ENCODE data around the gene MYOM1.
"Not testable (repeated sequence)": the region's sequence is repeated elsewhere in the genome, so short reads cannot be mapped to it uniquely, and the experiment has no call there.

MYOM1 gene

DNA sequence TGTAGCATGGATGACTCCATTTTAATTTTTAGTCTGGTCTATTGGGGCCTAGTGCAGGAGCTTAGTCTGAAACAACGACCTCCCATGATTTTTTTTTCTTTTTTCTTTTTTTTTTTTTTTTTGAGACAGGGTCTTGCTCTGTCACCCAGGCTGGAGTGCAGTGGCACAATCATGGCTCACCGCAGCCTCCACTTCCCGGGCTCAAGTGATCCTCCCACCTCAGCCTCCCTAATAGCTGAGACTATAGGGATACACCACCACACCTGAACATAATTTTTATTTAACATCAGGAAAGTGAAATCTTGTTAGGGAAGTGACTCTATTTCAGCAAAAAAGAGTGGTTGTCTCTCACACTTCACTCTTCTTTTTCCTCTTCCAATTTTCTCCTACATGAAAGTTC lies 191.7 kb downstream of the MYOM1 start:
- DNase-seq (ENCODE audit: low read depth), result not testable (repeated sequence)

GRCh38 chr18:3027370-3027891 lies 192.3 kb downstream of the MYOM1 start:
- DNase-seq (ENCODE audit: low read depth), result no peak

DNA sequence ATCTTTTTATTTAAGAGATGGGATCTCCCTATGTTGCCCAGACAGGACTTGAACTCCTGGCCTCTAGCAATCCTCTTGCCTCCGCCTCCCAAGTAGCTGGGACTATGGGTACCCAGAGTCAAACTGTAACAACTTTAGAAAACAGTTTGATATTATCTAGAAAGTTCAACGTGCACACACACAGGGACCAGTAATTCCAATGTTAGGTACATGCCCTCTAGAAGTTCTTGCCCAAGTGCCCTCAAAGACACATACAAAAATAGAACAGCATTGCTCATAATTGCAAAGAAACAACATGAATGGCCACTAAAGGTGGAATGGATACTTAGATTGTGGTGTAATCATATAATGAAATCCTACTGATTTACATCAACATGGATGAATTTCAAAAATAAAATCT lies 194.2 kb downstream of the MYOM1 start:
- DNase-seq (ENCODE audit: low read depth), result no peak

DNA sequence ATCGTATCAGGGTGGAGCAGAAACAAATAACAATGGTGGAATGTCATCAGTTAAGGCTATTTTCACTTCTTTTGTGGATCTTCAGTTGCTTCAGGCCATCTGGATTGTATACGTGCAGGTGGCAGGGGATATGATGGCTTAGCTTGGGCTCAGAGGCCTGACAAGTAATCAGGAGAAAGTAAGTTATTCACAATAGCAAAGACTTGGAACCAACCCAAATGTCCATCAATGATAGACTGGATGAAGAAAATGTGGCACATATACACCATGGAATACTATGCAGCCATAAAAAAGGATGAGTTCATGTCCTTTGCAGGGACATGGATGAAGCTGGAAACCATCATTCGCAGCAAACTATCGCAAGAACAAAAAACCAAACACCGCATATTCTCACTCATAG lies 196.2 kb downstream of the MYOM1 start:
- DNase-seq (ENCODE audit: low read depth), result not testable (repeated sequence)

Data from activated T-helper 1 cell treated with Interleukin-2 at 50 U/mL for 16 hours (primary cell).